Activated CD4-positive, alpha-beta T cell treated with anti-CD3 and anti-CD28 coated beads for 36 hours (primary cell): Measurements from ENCODE around the gene FAM20B. TPM values are rescaled to one million over a fixed set of nuclear protein-coding genes. Genes with fewer than 3 reads are reported as not detected.

Experiments used
- ATAC-seq: fragments of 200-7000 bp; cut with Tn5 transposase; one replicate; pipeline ENCODE4 v1.10.0; 2021; ENCODE audit warnings: mild to moderate bottlenecking, moderate library complexity
- CTCF ChIA-PET: fragments of 350-600 bp; sonication (Branson Sonifier 250); formaldehyde crosslinking; loops from one replicate; lab custom pipeline; 2021; ENCODE audit warnings: antibody characterized with exemption; lab: Charles Lee
- POLR2A ChIA-PET: fragments of 350-600 bp; sonication (Branson Sonifier 250); formaldehyde crosslinking; loops from one replicate; lab custom pipeline; 2021; ENCODE audit warnings: antibody characterized with exemption, inconsistent platforms; lab: Charles Lee
- DNase-seq: peaks from one replicate; pipeline ENCODE4 v3.0.0-alpha.2; 2020
- H3K27ac Mint-ChIP-seq: one replicate; pipeline ENCODE4 v1.8.0; 2021; ENCODE audit warnings: mixed read lengths
- H3K27me3 Mint-ChIP-seq: one replicate; pipeline ENCODE4 v1.8.0; 2021; ENCODE audit warnings: mixed read lengths
- H3K36me3 Mint-ChIP-seq: one replicate; pipeline ENCODE4 v1.8.0; 2021; ENCODE audit warnings: low read depth, mixed read lengths
- H3K4me1 Mint-ChIP-seq: one replicate; pipeline ENCODE4 v1.8.0; 2021; ENCODE audit warnings: mixed read lengths
- H3K4me3 Mint-ChIP-seq: one replicate; pipeline ENCODE4 v1.8.0; 2021; ENCODE audit warnings: mild to moderate bottlenecking, moderate library complexity, mixed read lengths
- H3K9me3 Mint-ChIP-seq: one replicate; pipeline ENCODE4 v1.8.0; 2021; ENCODE audit warnings: low read depth, mixed read lengths
- intact Hi-C, 2 experiments: fragments of 100-400 bp; cut with DNase I in 1 of 2; cut with micrococcal nuclease in 1 of 2; formaldehyde crosslinking; loops; one replicate each; pipeline versions ENCODE4 v1.14.2 to v1.15.1; 2022 to 2024; cut with DNase I, micrococcal nuclease
- total RNA-seq, 2 experiments: library from RNA; stranded (reverse); gene quantifications; one replicate each; pipeline ENCODE4 v1.2.3, GENCODE V29; 2021

Gene FAM20B
- total RNA-seq, 2 experiments from 2014 or later, result 21.7 to 35.8 TPM

GRCh38 chr1:179080866-179081686, 55.4 kb downstream of the FAM20B start:
- CTCF ChIA-PET, result interaction anchor here (0.6 to 3.6 kb wide), 9 partner anchors 25 to 734 kb away, joined by 3 to 28 read pairs (median 4); partner anchors contain the start of gene AXDND1
- Mint-ChIP-seq H3K9me3 (no peaks in the 10 kb centered on the region), H3K27ac (peak overlapping the region; percentile 94), H3K36me3 (peaks cover 8% of the 10 kb centered on the region), H3K4me3 (peak overlapping the region; percentile 94), H3K27me3 (no peaks in the 10 kb centered on the region), H3K4me1 (peaks cover 24% of the 10 kb centered on the region)
- POLR2A ChIA-PET, result interaction anchor here (0.6 to 2.0 kb wide), 2 partner anchors 47 to 303 kb away, joined by 5 to 14 read pairs; no protein-coding TSS in a partner anchor
- peak; percentile 52 for DNase-seq
- peak; percentile 45 for ATAC-seq
- intact Hi-C loops, result loop anchor here (1.0 to 10.0 kb wide), 15 partner anchors 44 to 796 kb away; partner anchors contain the start of genes ABL2 (in 2 of the 2), AXDND1 (in 1 of the 2), FAM20B (in 1 of the 2) and TDRD5 (in 1 of the 2)

- ChIA-PET CTCF (interaction anchor here (0.7 to 3.6 kb wide), 8 partner anchors 39 to 288 kb away, joined by 3 to 28 read pairs (median 4); partner anchors contain the start of gene AXDND1), POLR2A (interaction anchor here (0.6 to 2.0 kb wide), 4 partner anchors 47 to 801 kb away, joined by 3 to 5 read pairs (median 3); partner anchors contain the start of gene TOR1AIP1)
- H3K9me3 Mint-ChIP-seq, result no peaks in the 10 kb centered on the region
- peaks cover 10% of the 10 kb centered on the region for H3K36me3 Mint-ChIP-seq
- peak within 1 kb of the TSS; percentile 94 for H3K4me3 Mint-ChIP-seq
- peaks cover 24% of the 10 kb centered on the region for H3K4me1 Mint-ChIP-seq
- DNase-seq (peak; percentile 87), ATAC-seq (peak; percentile 78)
- peak within 1 kb of the TSS; percentile 94 for H3K27ac Mint-ChIP-seq
- H3K27me3 Mint-ChIP-seq, result no peaks in the 10 kb centered on the region
- intact Hi-C loops, result loop anchor here (1.0 to 10.0 kb wide), 18 partner anchors 39 to 795 kb away; partner anchors contain the start of genes ABL2 (in 2 of the 2), AXDND1 (in 1 of the 2), FAM20B (in 1 of the 2) and SOAT1 (in 1 of the 2)
Measured at GRCh38 chr1:179081687-179082332, 56.1 kb downstream of the FAM20B start, which contains the start of gene TOR3A. Gene TOR3A (plus strand): TSS chr1:179082070. CDS start chr1:179082129, 59 bp downstream.

DNA sequence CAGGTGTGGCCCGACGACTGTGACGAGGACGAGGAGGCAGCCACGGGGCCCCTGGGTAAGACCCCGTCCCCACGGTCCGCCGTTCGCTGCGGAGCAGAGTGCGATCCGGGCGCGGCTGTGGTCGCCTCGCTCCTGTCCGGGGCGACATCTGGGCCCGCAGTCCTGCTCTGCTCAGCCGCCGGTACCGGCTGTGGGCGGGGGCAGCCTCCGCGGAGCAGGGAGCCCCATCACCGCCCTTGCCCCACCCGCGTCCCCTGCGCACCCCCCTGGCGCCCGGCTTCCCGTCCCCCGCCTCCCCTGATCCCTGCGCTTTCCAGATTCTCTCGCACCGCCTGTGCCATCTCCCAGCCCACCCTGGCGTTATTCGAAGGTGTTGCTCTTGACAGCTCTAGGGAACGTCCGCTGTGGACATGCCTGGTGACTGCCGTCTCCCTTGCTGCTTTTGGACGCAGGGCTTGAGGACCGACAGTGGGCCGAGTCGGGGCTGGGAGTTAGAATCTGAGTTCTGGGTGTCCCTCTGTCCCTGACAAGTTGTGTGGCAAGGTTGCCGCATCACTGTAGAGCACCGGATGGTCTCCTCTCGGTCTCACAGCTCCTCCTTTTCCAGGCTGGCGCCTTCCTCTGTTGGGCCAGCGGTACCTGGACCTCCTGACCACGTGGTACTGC, 56.8 kb downstream of the FAM20B start:
- ATAC-seq, result peak; percentile 10
- ChIA-PET POLR2A (interaction anchor here (0.6 to 2.0 kb wide), 5 partner anchors 48 to 800 kb away, joined by 3 to 5 read pairs (median 3); partner anchors contain the start of gene TOR1AIP1), CTCF (interaction anchor here (1.0 to 3.6 kb wide), 6 partner anchors 38 to 549 kb away, joined by 3 to 28 read pairs (median 4); partner anchors contain the start of gene AXDND1)
- Mint-ChIP-seq H3K27me3 (no peaks in the 10 kb centered on the region), H3K4me1 (peaks cover 24% of the 10 kb centered on the region), H3K9me3 (no peaks in the 10 kb centered on the region), H3K27ac (peak overlapping the region; percentile 87), H3K4me3 (peak overlapping the region; percentile 94), H3K36me3 (peaks cover 12% of the 10 kb centered on the region)
- intact Hi-C loops, result loop anchor here (2.0 to 10.0 kb wide), 9 partner anchors 38 to 732 kb away; partner anchors contain the start of genes FAM20B (in 1 of the 2), SOAT1 (in 1 of the 2) and TDRD5 (in 1 of the 2)
- DNase-seq, result peak; percentile 50

DNA sequence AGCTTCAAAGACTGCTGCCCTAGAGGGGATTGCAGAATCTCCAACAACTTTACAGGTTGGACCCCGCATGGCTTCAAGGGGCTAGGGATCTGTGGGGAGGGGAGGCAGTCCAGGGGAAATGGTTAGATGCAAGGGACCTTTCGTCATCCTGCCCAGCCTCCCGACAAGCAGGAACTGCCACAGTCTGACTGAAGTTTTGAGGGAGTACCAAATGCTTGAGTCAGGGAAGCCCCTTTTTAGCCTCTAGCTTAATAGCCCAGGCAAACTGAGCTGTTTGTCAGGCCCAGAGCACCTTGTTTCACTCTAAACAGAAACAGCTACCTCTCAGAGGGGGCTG, 57.3 kb downstream of the FAM20B start:
- Mint-ChIP-seq H3K4me3 (peak overlapping the region; percentile 94), H3K9me3 (no peaks in the 10 kb centered on the region), H3K27ac (peak overlapping the region; percentile 87), H3K27me3 (no peaks in the 10 kb centered on the region), H3K36me3 (peaks cover 12% of the 10 kb centered on the region), H3K4me1 (peaks cover 24% of the 10 kb centered on the region)
- ChIA-PET CTCF (interaction anchor here (0.5 to 3.6 kb wide), 5 partner anchors 38 to 550 kb away, joined by 3 to 28 read pairs (median 4); no protein-coding TSS in a partner anchor), POLR2A (interaction anchor here (0.6 to 0.7 kb wide), 2 partner anchors 11 to 79 kb away, joined by 3 to 8 read pairs; no protein-coding TSS in a partner anchor)
- ATAC-seq, result peak; percentile 7
- DNase-seq, result peak; percentile 49
- intact Hi-C loops, result loop anchor here (2.0 to 10.0 kb wide), 9 partner anchors 38 to 732 kb away; partner anchors contain the start of genes FAM20B (in 1 of the 2), SOAT1 (in 1 of the 2) and TDRD5 (in 1 of the 2)

GRCh38 chr1:179083533-179083932, 57.8 kb downstream of the FAM20B start:
- Mint-ChIP-seq H3K4me1 (peaks cover 24% of the 10 kb centered on the region), H3K4me3 (peak overlapping the region; percentile 94), H3K27me3 (no peaks in the 10 kb centered on the region), H3K27ac (peak overlapping the region; percentile 38), H3K36me3 (peaks cover 12% of the 10 kb centered on the region), H3K9me3 (no peaks in the 10 kb centered on the region)
- POLR2A ChIA-PET, result interaction anchor here (0.6 to 0.7 kb wide), 2 partner anchors 11 to 226 kb away, joined by 5 to 8 read pairs; no protein-coding TSS in a partner anchor
- DNase-seq, result no peak
- CTCF ChIA-PET, result interaction anchor here (0.5 kb wide), 1 partner anchor 53 kb away, joined by 4 read pairs; no protein-coding TSS in a partner anchor
- no peak for ATAC-seq
- intact Hi-C loops, result loop anchor here (2.0 to 10.0 kb wide), 9 partner anchors 37 to 731 kb away; partner anchors contain the start of genes FAM20B (in 1 of the 2), SOAT1 (in 1 of the 2) and TDRD5 (in 1 of the 2)

- DNase-seq, result no peak
- Mint-ChIP-seq H3K4me3 (no peak overlapping the region), H3K9me3 (no peaks in the 10 kb centered on the region), H3K4me1 (peaks cover 9% of the 10 kb centered on the region), H3K27me3 (no peaks in the 10 kb centered on the region), H3K36me3 (peaks cover 22% of the 10 kb centered on the region), H3K27ac (no peak overlapping the region)
- ATAC-seq, result no peak
- POLR2A ChIA-PET, result no interaction called here
- intact Hi-C loops, result loop anchor here (10.0 kb wide), 2 partner anchors 507 to 727 kb away; partner anchors contain the start of gene TDRD5 (in 1 of the 2)
- CTCF ChIA-PET, result interaction anchor here (0.6 to 1.2 kb wide), 2 partner anchors 278 to 282 kb away, joined by 3 read pairs; partner anchors contain the start of gene AXDND1
Measured at GRCh38 chr1:179087665-179088064, 62.0 kb downstream of the FAM20B start.

GRCh38 chr1:179089827-179090482, 64.3 kb downstream of the FAM20B start:
- ATAC-seq, result no peak
- intact Hi-C loops, result loop anchor here (10.0 kb wide), 2 partner anchors 505 to 725 kb away; partner anchors contain the start of gene TDRD5 (in 1 of the 2)
- Mint-ChIP-seq H3K27me3 (no peaks in the 10 kb centered on the region), H3K9me3 (no peaks in the 10 kb centered on the region), H3K27ac (no peak overlapping the region), H3K36me3 (peaks cover 24% of the 10 kb centered on the region), H3K4me3 (no peak overlapping the region), H3K4me1 (no peaks in the 10 kb centered on the region)
- ChIA-PET CTCF (no interaction called here), POLR2A (no interaction called here)
- DNase-seq, result no peak

DNA sequence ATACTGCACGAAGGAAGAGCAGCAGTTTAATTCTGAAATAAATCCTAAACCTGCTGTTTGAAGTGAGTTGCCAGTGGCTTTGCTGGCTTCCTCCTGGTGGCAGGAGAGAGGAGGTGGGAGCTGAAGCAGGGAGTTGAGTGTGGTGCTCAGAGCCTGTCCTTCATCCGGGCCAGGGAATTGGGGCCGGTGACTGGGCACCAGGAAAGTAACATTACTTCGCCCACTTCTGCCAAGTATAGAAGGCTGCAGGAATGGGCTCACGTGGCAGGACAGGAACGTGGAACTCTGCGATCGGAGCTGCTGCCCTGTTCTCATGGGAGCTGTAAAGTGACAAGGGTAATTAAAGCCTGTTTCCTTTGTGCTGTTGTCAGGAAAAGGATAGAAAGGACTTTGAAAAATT, 64.8 kb downstream of the FAM20B start:
- H3K27me3 Mint-ChIP-seq, result no peaks in the 10 kb centered on the region
- no peak overlapping the region for H3K4me3 Mint-ChIP-seq
- no peak overlapping the region for H3K27ac Mint-ChIP-seq
- POLR2A ChIA-PET, result no interaction called here
- CTCF ChIA-PET, result no interaction called here
- DNase-seq (no peak), ATAC-seq (no peak)
- intact Hi-C loops, result no loop called here
- no peaks in the 10 kb centered on the region for H3K4me1 Mint-ChIP-seq
- no peaks in the 10 kb centered on the region for H3K9me3 Mint-ChIP-seq
- peaks cover 24% of the 10 kb centered on the region for H3K36me3 Mint-ChIP-seq

- H3K36me3 Mint-ChIP-seq, result peaks cover 24% of the 10 kb centered on the region
- no peaks in the 10 kb centered on the region for H3K27me3 Mint-ChIP-seq
- ChIA-PET CTCF (no interaction called here), POLR2A (no interaction called here)
- no peak for DNase-seq
- H3K9me3 Mint-ChIP-seq, result no peaks in the 10 kb centered on the region
- no peak for ATAC-seq
- no peak overlapping the region for H3K4me3 Mint-ChIP-seq
- H3K4me1 Mint-ChIP-seq, result no peaks in the 10 kb centered on the region
- H3K27ac Mint-ChIP-seq, result peak overlapping the region; percentile 28
- intact Hi-C loops, result no loop called here
Measured at GRCh38 chr1:179090923-179091322, 65.2 kb downstream of the FAM20B start.
